Purkinje cell (primary cell): ENCODE data around the gene UBE2D2. TPM values are rescaled to one million over a fixed set of nuclear protein-coding genes. Genes with fewer than 3 reads are reported as not detected.

Source experiments
- polyA plus RNA-seq: library from polyadenylated mRNA; unstranded; fragments of >200 nt; fragmentation: Nextera tagmentation; gene quantifications from 2 replicates; pipeline ENCODE4 v1.2.1, GENCODE V29; 2014

The UBE2D2 gene
- polyA plus RNA-seq, result 50.6 and 57.5 TPM in 2 replicates

DNA sequence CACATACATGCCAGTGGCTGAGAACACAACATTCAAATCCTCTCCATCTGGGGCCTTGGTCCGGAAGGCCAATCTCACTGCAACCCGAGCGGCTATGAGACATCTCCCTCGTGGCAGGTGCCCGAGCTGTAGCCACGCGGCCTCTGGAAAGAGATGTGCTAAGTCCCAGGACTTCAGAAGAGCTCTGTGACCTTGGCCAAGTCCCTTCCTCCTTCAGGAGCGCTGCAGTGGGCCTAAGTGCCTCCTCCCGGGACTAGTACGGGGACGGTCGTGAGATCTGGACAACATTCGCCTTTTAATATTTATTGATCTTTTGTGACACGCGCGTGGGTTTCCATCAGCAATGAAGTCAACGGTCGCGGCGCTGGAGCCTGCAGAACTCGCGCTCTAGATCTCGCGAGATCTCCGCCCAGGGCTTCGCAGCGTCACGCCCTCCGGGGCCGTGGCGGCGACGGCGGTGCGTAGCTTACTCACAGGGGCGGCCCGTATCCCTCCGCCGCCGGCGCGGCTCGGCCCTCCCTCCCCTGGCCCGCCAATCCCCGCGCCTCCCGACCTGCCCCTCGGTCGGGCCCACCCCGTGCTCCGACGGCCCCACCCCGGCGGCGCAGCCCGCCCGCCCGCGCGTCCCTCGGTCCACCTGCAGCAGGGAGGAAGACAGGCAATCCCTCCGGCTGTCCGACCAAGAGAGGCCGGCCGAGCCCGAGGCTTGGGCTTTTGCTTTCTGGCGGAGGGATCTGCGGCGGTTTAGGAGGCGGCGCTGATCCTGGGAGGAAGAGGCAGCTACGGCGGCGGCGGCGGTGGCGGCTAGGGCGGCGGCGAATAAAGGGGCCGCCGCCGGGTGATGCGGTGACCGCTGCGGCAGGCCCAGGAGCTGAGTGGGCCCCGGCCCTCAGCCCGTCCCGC is at the start of gene UBE2D2:
Gene UBE2D2 (plus strand): TSS at position 588 of the 903 bp plus-strand sequence. CDS start 453 bp downstream, outside the sequence.

DNA sequence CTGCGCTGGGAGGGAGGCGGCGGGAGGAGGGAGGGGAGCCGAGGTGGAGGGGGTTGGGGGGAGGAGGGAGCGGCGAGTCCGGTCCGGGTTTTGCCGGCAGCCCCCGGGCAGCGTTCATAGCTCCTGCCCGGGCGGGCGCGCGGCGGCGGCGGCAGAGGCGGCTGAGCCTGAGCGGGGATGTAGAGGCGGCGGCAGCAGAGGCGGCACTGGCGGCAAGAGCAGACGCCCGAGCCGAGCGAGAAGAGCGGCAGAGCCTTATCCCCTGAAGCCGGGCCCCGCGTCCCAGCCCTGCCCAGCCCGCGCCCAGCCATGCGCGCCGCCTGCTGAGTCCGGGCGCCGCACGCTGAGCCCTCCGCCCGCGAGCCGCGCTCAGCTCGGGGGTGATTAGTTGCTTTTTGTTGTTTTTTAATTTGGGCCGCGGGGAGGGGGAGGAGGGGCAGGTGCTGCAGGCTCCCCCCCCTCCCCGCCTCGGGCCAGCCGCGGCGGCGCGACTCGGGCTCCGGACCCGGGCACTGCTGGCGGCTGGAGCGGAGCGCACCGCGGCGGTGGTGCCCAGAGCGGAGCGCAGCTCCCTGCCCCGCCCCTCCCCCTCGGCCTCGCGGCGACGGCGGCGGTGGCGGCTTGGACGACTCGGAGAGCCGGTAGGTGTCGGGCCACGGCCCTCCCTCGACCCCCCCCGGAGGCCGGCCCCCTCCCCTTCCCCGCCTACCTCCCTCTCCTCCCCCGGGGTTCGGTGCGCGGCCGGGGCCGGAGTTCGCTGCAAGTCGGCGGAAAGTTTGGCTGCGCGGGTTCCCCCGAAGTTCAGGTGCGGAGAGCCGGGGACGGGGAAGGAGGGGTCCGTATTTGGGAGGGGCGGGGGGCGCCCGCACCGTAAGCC is 87.3 kb downstream of the UBE2D2 start, which contains the start of gene CXXC5:
Gene CXXC5 (plus strand): TSS at position 145 of the 877 bp plus-strand sequence. CDS start 32,175 bp downstream, outside the sequence.

Other genes with a start within 250 kb of the UBE2D2 start
- gene PAIP2, start 219.5 kb upstream of the UBE2D2 start, polyA plus RNA-seq, result 193 and 219 TPM in 2 replicates
- gene SLC23A1, start 178.0 kb upstream of the UBE2D2 start, polyA plus RNA-seq, result not detected in 2 replicates
- gene MZB1, start 171.4 kb upstream of the UBE2D2 start, polyA plus RNA-seq, result not detected in 2 replicates
- gene PROB1, start 166.2 kb upstream of the UBE2D2 start, polyA plus RNA-seq, result not detected in 2 replicates
- 0.81 and 7.7 TPM in 2 replicates for gene SPATA24, start 157.2 kb upstream of the UBE2D2 start, polyA plus RNA-seq
- 11.1 and 27.2 TPM in 2 replicates for gene DNAJC18, start 121.8 kb upstream of the UBE2D2 start, polyA plus RNA-seq
- 2.1 TPM in 1 of 2 replicates, not detected in the other for gene ECSCR, start 98.6 kb upstream of the UBE2D2 start, polyA plus RNA-seq
- gene SMIM33, start 90.3 kb upstream of the UBE2D2 start, polyA plus RNA-seq, result not detected in 2 replicates
- 0.82 TPM in 1 of 2 replicates, not detected in the other for gene STING1, start 78.6 kb upstream of the UBE2D2 start, polyA plus RNA-seq
- gene CXXC5, start 87.0 kb downstream of the UBE2D2 start, polyA plus RNA-seq, result 10.5 and 18.9 TPM in 2 replicates
- gene PSD2, start 234.5 kb downstream of the UBE2D2 start, polyA plus RNA-seq, result 192 and 243 TPM in 2 replicates